HAP-1 (cell line): ENCODE measurements around the gene COL5A2.
A peak's percentile ranks its signal among the peaks of the same experiment; 100 is the strongest.

ENCODE experiments used
- DNase-seq, 2 experiments: peaks; one replicate each; pipeline ENCODE4 v3.0.0-alpha.2; 2016 to 2020; ENCODE audit warnings: low spot score in 2 of 2
- H3K27me3 ChIP-seq: fragments of 250-450 bp; sonication (Bioruptor Pico); 2 replicates; pipeline ENCODE4 v1.5.1; 2020; ENCODE audit warnings: low read depth, mild to moderate bottlenecking, moderate library complexity
- H3K36me3 ChIP-seq: fragments of 250-450 bp; sonication (Bioruptor Pico); replicated peaks from 2 replicates; pipeline ENCODE4 v1.5.1; 2020; ENCODE audit warnings: mild to moderate bottlenecking
- H3K4me1 ChIP-seq: fragments of 250-450 bp; sonication (Bioruptor Pico); 2 replicates; pipeline ENCODE4 v1.5.1; 2020; ENCODE audit warnings: mild to moderate bottlenecking
- H3K4me3 ChIP-seq: fragments of 250-450 bp; sonication (Bioruptor Pico); 2 replicates; pipeline ENCODE4 v1.5.1; 2020; ENCODE audit warnings: mild to moderate bottlenecking, moderate library complexity
- H3K9me3 ChIP-seq: fragments of 250-450 bp; sonication (Bioruptor Pico); 2 replicates; pipeline ENCODE4 v1.5.1; 2020; ENCODE audit warnings: mild to moderate bottlenecking, moderate library complexity
- in situ Hi-C: fragments of 300-500 bp; cut with MboI; formaldehyde crosslinking; loops from 3 replicates; pipeline ENCODE4 v1.14.3; 2020; ENCODE audit warnings: low sequenced_read_pairs, inconsistent platforms, mixed read lengths

Gene COL5A2

DNA sequence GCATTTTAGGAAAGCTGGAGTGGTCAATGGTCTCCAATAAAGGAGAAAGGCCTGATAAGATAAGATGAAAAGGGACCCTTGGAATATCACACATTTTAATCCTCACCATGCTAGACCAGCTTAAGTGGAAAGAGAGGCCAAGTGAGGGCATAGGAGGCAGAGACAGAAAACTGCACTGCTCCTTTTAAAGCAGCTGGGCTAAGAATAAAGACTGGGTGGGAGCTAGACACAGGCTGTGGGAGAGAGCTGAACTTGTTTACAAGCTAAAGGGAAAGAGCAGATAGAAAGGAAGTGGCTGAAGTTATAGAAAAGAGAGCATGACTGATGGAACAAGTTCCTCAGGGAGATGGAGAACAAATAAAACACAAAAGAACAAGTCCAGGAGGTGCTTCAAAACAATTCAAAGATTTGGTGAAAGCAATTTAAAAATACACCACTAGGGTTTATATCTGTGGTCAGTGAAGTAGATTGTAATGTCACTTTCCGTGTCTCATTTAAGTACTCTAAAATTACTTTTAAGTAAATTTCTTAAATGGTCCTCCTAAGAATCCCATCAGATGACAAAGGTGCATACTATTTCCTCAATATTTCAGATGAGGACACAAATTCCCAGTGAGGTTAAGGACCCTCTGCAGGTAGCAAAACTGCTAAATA is 7.5 kb downstream of the COL5A2 start:
- H3K4me1 ChIP-seq = no peaks in the 10 kb centered on the region
- H3K36me3 ChIP-seq = no peaks in the 10 kb centered on the region
- in situ Hi-C loops = no loop called here
- no peak overlapping the region for H3K4me3 ChIP-seq
- H3K27me3 ChIP-seq = no peaks in the 10 kb centered on the region
- no peaks in the 10 kb centered on the region for H3K9me3 ChIP-seq
- DNase-seq = no peak

DNA sequence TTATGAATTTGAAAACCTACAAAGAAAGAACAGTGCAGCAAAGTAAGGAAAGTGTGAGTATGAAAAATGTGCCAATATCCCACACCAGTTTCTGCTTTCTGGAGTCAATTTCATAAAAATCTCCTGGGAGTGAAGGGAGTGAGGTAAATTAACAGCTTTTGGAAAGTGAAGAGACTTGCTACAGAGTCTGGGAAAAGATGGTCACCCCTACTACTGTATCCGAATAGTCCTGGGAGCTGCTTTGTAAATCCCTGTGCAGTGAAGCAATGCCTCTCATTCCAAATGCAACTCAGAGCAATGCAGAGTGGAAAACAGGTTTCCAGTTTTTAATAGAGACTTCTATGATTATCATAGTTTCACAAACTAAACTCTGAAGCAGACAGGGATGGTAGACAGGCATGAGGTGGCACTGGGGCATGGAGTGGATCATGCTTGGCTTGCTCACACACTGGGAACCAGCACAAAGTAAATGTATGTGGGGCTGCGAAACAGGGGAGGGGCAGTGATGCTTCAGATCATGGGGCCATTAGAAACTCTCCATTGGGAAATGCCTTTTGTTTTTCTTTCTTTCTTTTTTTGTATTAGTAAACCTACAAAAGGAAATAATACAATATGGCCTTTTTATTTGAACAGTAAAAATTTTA is 10.6 kb downstream of the COL5A2 start:
- peaks cover 3% of the 10 kb centered on the region for H3K4me1 ChIP-seq
- H3K36me3 ChIP-seq = no peaks in the 10 kb centered on the region
- no peak overlapping the region for H3K4me3 ChIP-seq
- H3K9me3 ChIP-seq = no peaks in the 10 kb centered on the region
- in situ Hi-C loops = no loop called here
- no peak for DNase-seq
- no peaks in the 10 kb centered on the region for H3K27me3 ChIP-seq

DNA sequence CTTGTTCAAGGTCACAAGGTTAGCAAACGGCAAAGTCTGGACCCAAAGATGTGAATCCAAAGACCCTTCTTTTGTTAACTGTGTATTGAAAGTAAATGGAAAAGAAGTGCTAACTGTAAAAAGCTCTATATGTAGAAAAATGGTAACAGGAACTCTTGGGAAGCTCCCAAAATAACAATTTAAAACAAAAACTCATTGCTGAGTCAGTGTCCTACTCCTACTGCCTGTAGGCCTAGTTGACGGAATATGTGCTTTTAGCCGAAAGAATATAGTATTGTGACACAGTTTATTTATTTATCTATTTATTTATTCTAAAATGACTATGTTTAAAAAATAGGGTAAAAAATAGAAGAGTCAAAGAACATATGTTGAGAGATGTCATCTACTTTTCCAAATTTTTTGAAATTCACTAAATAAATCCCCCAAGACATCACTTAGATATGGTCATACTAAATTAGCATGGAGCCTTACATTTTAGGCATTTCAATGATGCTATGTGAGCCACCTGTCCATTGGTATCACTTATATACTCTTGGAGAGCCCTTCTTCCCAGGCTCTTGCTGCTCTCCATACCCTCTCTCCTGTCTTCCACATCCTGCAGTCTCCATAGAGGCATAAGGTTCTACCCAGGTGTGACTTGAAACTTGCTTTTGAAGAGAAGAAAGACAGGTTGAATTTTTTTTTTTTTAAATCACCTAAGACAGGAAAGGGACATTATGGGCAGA is 13.7 kb downstream of the COL5A2 start:
- no peak for DNase-seq
- H3K4me3 ChIP-seq = no peak overlapping the region
- H3K4me1 ChIP-seq = peaks cover 11% of the 10 kb centered on the region
- H3K9me3 ChIP-seq = no peaks in the 10 kb centered on the region
- H3K27me3 ChIP-seq = no peaks in the 10 kb centered on the region
- in situ Hi-C loops = no loop called here
- no peaks in the 10 kb centered on the region for H3K36me3 ChIP-seq

DNA sequence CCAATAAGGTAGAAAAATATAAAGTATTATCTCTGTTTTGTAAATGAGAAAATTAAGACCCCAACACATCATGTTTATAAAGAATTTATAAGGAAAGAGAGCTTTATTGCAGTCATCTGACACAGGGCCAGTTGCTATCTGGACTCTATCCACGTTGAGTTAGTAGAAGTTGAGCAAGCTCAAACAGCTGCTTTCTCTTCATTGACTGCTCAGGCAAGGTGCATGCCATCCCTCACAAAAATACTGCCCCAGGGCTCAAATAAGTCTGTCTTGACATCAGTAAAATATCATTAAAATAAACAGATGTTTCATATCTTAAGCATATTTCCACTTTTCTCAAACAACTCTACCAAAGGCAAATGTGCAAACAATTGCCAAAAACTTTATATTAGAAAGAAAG is 14.8 kb downstream of the COL5A2 start:
- in situ Hi-C loops = no loop called here
- Histone ChIP-seq H3K4me1 (peaks cover 11% of the 10 kb centered on the region), H3K27me3 (no peaks in the 10 kb centered on the region), H3K4me3 (no peak overlapping the region), H3K36me3 (no peaks in the 10 kb centered on the region), H3K9me3 (no peaks in the 10 kb centered on the region)
- no peak for DNase-seq

DNA sequence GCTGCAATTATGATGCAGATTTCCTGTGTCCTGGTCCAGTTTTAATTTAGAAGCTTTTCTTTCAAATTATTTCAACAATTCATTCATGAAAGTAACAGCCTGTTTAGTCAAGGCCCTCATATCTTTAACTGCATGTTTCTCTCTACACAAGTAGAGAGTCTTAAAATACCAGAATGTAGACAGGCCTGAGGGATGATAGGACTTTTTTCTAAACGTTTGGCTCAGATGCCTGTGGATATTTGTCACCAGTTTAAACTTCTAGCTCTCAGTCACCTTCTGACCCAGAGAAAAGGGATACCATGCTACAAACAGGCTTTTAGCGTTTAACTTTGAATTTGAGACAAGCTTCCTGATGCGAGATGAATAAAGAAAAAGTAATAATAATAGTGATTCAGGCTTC is 15.7 kb downstream of the COL5A2 start:
- no peaks in the 10 kb centered on the region for H3K36me3 ChIP-seq
- peak in 1 of 2 experiments; percentile 46 for DNase-seq
- peaks cover 11% of the 10 kb centered on the region for H3K4me1 ChIP-seq
- no peak overlapping the region for H3K4me3 ChIP-seq
- in situ Hi-C loops = no loop called here
- H3K9me3 ChIP-seq = no peaks in the 10 kb centered on the region
- H3K27me3 ChIP-seq = no peaks in the 10 kb centered on the region

DNA sequence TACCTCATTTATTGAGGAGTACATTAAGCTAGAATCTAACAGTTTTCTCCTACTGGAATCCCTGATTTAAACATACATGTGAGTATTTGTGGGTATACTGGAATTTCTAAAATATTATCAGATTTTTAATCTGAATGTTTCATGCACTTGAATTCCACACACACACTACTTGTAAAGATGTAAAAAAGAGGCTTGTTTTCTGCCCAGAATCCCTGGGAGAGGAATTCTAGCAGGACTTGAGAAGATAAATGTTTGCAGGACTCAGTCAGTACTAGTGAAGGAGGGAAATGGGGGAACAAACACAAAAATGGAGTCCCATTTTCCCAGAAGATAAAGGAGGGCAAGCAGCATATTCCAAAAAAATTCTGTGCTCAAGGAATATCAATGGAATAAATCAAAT is 17.0 kb downstream of the COL5A2 start:
- no peak for DNase-seq
- Histone ChIP-seq H3K4me1 (peaks cover 11% of the 10 kb centered on the region), H3K27me3 (no peaks in the 10 kb centered on the region), H3K4me3 (no peak overlapping the region), H3K36me3 (no peaks in the 10 kb centered on the region), H3K9me3 (no peaks in the 10 kb centered on the region)
- in situ Hi-C loops = no loop called here

DNA sequence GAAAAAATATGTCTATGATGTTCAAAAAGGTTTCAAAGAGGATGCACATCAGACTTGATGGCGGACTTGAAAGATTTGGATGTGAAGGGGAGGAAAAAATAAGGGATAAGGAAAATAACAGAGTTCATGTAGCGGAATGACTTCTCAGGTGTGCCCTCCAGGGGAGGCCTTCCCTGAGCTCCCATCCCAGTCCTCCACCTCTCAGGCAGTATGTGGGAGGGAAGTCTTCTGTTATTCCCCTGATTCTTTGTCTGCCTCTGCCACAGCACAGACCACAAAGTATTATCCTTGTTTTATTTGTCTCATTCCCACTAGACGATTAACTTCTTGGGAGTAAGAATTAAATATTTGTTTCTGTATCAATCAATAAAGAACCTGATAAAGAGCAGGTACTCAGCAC is 17.7 kb downstream of the COL5A2 start:
- H3K4me3 ChIP-seq = no peak overlapping the region
- H3K27me3 ChIP-seq = no peaks in the 10 kb centered on the region
- in situ Hi-C loops = no loop called here
- DNase-seq = no peak
- H3K4me1 ChIP-seq = peaks cover 11% of the 10 kb centered on the region
- no peaks in the 10 kb centered on the region for H3K36me3 ChIP-seq
- H3K9me3 ChIP-seq = no peaks in the 10 kb centered on the region

DNA sequence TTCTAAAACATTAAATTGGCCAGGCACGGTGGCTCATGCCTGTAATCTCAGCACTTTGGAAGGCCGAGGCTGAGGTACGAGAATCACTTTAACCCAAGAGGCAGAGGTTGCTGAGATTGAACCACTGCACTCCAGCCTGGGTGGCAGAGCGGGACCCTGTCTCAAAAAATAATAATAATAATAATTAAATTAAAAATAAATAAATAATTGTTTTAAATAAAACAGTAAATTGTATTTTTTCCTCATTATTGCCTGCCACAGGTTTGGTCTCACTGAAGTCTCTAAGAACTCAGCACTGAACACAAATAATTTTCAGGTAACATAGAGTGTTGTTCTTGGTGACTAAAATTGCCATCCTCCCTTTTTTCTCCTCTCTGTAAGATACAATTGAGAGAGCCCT is 19.8 kb downstream of the COL5A2 start:
- peaks cover 11% of the 10 kb centered on the region for H3K4me1 ChIP-seq
- H3K4me3 ChIP-seq = no peak overlapping the region
- in situ Hi-C loops = no loop called here
- DNase-seq = no peak
- no peaks in the 10 kb centered on the region for H3K36me3 ChIP-seq
- no peaks in the 10 kb centered on the region for H3K9me3 ChIP-seq
- H3K27me3 ChIP-seq = no peaks in the 10 kb centered on the region

DNA sequence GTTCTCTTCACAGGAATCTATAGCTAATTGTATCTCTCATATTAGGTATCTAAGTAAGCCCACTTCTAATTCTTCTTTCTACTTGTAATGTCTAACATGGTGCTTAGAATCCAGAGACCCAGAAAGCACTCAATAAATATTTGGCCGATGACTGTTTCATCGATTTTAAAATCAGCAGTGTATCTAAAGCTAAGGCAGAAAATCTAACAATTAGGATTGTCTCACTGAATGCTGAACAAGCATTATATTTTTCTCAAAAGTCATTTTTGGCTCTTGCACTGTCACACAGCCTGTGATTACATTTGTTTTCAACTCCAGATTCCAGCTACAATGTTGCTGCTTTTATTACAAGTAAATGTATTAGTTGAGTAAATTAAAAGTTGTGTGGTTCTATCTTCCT is 20.3 kb downstream of the COL5A2 start:
- Histone ChIP-seq H3K4me3 (no peak overlapping the region), H3K27me3 (no peaks in the 10 kb centered on the region), H3K4me1 (peaks cover 11% of the 10 kb centered on the region), H3K9me3 (no peaks in the 10 kb centered on the region), H3K36me3 (no peaks in the 10 kb centered on the region)
- DNase-seq = no peak
- in situ Hi-C loops = no loop called here

DNA sequence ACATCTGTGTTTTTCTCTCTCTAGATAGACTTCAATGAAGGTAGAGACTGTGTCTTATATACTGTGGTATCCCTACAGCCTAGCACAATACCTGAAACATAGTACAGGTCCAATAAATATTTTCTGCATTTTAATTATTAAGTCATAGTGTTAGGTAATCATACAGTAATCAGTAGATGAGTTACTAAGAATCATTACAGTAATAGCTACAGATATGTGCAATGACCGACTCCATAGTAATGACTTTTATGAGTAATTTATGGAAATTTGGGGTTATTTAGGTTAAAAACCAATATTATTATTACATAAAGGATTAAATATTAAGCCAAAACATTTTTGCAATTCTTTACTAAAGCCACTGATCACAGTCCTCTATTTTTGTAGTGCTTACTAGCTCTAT is 21.6 kb downstream of the COL5A2 start:
- no peaks in the 10 kb centered on the region for H3K4me1 ChIP-seq
- H3K36me3 ChIP-seq = no peaks in the 10 kb centered on the region
- DNase-seq = no peak
- H3K4me3 ChIP-seq = no peak overlapping the region
- in situ Hi-C loops = no loop called here
- H3K27me3 ChIP-seq = no peaks in the 10 kb centered on the region
- H3K9me3 ChIP-seq = no peaks in the 10 kb centered on the region

DNA sequence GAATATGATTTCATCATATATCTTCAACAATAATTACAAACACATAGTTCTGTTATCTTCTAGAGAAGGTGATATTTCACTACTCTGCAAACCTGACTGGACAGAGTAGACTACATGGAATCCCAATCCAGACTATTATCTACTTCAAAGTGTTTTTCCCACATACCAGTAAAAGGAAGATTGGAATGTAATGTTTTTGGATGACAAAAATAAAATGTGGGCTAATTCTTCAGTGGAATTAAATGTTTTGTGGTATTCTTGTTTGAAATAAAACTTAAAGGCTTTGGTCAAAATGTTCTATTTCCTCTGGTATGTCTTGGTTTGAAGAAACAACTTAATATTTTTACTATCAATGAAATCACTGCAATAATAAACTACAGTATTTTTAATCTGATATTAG is 22.1 kb downstream of the COL5A2 start:
- Histone ChIP-seq H3K36me3 (no peaks in the 10 kb centered on the region), H3K4me1 (no peaks in the 10 kb centered on the region), H3K4me3 (no peak overlapping the region), H3K27me3 (no peaks in the 10 kb centered on the region), H3K9me3 (no peaks in the 10 kb centered on the region)
- in situ Hi-C loops = no loop called here
- no peak for DNase-seq

DNA sequence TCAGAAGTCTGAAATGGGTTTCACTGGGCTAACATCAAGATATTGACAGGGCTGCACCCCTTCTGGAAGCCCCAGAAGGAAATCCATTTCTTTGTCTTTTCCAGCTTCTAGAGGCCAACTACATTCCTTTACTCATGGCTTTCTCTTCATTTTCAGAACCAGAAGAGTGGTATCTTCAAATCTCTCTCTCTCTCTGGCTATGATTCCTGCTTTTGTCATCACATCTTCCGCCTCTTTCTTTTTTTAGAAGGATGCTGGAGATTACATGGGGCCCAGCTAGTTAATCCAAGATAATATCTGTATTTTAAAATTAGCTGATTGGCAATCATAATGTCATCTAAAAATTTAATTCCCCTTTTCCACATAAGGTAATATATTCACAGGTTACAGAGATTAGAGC is 23.8 kb downstream of the COL5A2 start:
- H3K4me1 ChIP-seq = no peaks in the 10 kb centered on the region

DNA sequence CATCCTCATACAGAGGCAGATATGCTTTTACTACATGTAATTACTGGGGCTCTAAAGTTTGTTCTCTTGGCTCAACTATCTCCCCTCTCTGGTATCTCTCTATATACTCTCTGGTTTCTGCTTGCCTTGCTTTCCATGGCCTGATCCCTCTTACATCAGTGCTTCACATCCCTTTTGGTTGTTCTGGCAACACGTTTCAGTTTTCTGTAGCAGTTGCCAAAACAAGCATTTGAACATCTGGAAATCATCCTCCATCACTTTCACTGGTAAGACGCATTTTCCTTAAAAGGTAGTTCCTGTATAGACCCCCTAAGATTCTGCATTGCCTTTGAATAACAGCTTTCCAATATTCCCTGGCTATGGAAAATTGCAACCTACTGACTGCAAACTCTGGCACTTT is 25.9 kb downstream of the COL5A2 start:
- H3K9me3 ChIP-seq = no peaks in the 10 kb centered on the region
- no peaks in the 10 kb centered on the region for H3K27me3 ChIP-seq
- no peak for DNase-seq
- in situ Hi-C loops = no loop called here
- no peaks in the 10 kb centered on the region for H3K36me3 ChIP-seq
- H3K4me3 ChIP-seq = no peak overlapping the region
- H3K4me1 ChIP-seq = peaks cover 3% of the 10 kb centered on the region; the same call in 1 of the 2 replicates

More for the DNA sequence above, 23.8 kb downstream of the COL5A2 start:
- no peak for DNase-seq
- Histone ChIP-seq H3K36me3 (no peaks in the 10 kb centered on the region), H3K9me3 (no peaks in the 10 kb centered on the region), H3K4me3 (no peak overlapping the region), H3K27me3 (no peaks in the 10 kb centered on the region)
- in situ Hi-C loops = no loop called here

DNA sequence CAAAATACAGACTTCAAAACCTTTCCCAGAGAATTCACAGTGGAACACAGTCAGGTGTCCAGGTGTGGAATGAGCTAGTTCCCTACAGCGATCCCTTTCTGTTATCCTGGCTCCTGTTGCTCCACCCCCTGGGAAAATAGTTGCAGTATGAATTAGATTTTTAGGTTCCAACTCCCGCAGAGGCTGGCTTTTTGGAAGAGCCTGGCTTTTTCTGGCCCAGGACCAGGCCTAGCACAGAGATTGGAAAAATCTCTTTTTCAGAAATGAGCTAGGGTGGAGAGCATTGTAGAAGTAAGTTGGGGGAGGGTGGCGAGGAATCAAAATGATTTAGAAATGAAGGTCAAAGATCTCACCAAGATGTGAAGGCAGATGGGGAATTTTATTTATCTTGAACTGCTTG is 27.1 kb downstream of the COL5A2 start:
- no peaks in the 10 kb centered on the region for H3K36me3 ChIP-seq
- H3K27me3 ChIP-seq = no peaks in the 10 kb centered on the region
- H3K9me3 ChIP-seq = no peaks in the 10 kb centered on the region
- H3K4me3 ChIP-seq = no peak overlapping the region
- in situ Hi-C loops = no loop called here
- no peak for DNase-seq
- peaks cover 3% of the 10 kb centered on the region; the same call in 1 of the 2 replicates for H3K4me1 ChIP-seq
